Measurements from ENCODE around the gene SBF2.

DNA sequence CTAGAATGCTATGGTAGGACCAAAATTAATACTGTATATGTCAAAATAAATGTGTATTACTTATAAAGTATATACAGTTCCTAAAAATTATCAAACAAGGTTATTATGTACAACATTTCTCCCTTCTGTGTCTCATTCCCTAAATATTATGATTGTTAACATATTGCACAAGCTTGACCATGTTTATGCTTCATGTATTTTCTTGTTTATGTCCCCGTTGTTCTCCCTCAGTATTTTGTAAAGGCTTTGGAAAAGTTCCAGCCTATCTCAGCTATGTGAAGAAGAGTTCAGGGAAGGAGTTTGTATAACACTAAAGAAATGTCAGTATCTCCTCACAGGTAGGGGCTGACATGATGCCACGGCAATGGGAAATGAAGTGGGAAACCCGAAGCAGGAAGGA, 30.5 kb upstream of the SBF2 start:
- TF ChIP-seq POLR2A (IDR thresholded peaks at IDR 0.05) = no peak
- TF ChIP-seq, protein P1, sequence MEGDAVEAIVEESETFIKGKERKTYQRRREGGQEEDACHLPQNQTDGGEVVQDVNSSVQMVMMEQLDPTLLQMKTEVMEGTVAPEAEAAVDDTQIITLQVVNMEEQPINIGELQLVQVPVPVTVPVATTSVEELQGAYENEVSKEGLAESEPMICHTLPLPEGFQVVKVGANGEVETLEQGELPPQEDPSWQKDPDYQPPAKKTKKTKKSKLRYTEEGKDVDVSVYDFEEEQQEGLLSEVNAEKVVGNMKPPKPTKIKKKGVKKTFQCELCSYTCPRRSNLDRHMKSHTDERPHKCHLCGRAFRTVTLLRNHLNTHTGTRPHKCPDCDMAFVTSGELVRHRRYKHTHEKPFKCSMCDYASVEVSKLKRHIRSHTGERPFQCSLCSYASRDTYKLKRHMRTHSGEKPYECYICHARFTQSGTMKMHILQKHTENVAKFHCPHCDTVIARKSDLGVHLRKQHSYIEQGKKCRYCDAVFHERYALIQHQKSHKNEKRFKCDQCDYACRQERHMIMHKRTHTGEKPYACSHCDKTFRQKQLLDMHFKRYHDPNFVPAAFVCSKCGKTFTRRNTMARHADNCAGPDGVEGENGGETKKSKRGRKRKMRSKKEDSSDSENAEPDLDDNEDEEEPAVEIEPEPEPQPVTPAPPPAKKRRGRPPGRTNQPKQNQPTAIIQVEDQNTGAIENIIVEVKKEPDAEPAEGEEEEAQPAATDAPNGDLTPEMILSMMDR (IDR thresholded peaks at IDR 0.05) = no peak

Measured in lower leg skin (tissue), 3 donors.